ENCODE results near the gene LCN2.

LCN2 gene

DNA sequence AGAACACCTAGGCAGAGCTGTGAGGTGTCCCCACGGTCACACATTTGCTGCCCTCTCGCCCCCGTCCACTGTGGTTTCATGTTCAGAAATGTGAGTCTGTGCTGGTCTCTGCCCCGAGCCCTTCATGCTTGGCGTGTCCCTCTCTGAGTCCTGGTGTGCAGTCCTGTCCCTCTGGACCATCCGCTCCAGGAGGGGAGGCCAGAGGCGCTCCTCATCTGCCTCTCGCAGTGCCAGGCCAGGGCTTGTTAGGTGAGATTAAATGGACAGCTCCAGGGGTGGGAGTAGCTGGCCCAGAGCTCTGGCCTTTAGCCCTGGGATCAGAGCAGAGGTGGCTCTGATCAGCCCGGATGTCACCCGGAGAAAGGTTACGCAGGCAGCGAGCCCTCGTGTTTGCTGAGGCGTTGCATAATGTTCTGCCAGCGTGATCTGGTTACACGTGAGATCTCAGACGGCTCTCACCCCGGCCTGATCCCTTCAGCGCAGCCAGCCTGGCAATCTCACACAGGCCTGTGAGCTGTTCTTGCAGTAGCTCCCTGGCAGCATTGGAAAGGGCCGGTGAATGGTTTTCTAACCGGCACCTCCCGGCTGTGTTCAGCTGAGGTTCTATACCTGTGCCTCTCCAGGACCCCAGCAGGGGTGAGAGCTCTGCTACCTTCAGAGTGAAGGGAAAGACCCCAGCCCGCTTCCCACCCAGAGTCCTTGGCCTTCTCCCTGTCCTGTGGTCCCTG is 46.2 kb upstream of the LCN2 start:
- H3K4me3 ChIP-seq (replicated peaks; ENCODE audit: low read depth, low read length) = no peak overlapping the region
- no peak for TF ChIP-seq CTCF (IDR thresholded peaks at IDR 0.05; ENCODE audit: low read depth, low read length, missing control alignments)
- no peak for DNase-seq (ENCODE audit: extremely low read depth, low read depth)

GRCh38 chr9:128103589-128103962 is 45.7 kb upstream of the LCN2 start:
- DNase-seq (ENCODE audit: extremely low read depth, low read depth) = no peak
- TF ChIP-seq CTCF (IDR thresholded peaks at IDR 0.05; ENCODE audit: low read depth, low read length, missing control alignments) = no peak
- H3K4me3 ChIP-seq (replicated peaks; ENCODE audit: low read depth, low read length) = no peak overlapping the region

- no peak overlapping the region for H3K4me3 ChIP-seq (replicated peaks; ENCODE audit: low read depth, low read length)
- no peak for TF ChIP-seq CTCF (IDR thresholded peaks at IDR 0.05; ENCODE audit: low read depth, low read length, missing control alignments)
- no peak for DNase-seq (ENCODE audit: extremely low read depth, low read depth)
These were observed 45.1 kb upstream of the LCN2 start for GRCh38 chr9:128104171-128104618.

GRCh38 chr9:128105538-128106175 is 43.6 kb upstream of the LCN2 start:
- TF ChIP-seq CTCF (IDR thresholded peaks at IDR 0.05; ENCODE audit: low read depth, low read length, missing control alignments) = no peak
- no peak overlapping the region for H3K4me3 ChIP-seq (replicated peaks; ENCODE audit: low read depth, low read length)
- DNase-seq (ENCODE audit: extremely low read depth, low read depth) = no peak

GRCh38 chr9:128106181-128106939 is 42.9 kb upstream of the LCN2 start:
- TF ChIP-seq CTCF (IDR thresholded peaks at IDR 0.05; ENCODE audit: low read depth, low read length, missing control alignments) = no peak
- H3K4me3 ChIP-seq (replicated peaks; ENCODE audit: low read depth, low read length) = no peak overlapping the region
- no peak for DNase-seq (ENCODE audit: extremely low read depth, low read depth)

DNA sequence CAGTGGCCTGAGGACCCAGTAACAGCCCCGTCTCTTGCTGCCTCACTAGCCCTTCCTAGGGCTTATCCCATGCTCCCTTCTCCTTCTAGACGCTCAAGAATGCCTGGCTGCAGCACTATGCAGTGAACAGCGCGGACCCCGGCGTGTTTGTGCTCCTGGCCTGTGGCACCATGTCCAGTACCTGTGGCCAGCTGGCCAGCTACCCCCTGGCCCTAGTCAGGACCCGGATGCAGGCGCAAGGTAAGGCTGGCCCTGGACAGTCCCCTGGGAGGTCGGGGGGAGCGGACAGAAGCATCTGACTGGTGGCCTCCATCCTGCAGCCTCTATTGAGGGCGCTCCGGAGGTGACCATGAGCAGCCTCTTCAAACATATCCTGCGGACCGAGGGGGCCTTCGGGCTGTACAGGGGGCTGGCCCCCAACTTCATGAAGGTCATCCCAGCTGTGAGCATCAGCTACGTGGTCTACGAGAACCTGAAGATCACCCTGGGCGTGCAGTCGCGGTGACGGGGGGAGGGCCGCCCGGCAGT is 42.2 kb upstream of the LCN2 start:
- no peak for TF ChIP-seq CTCF (IDR thresholded peaks at IDR 0.05; ENCODE audit: low read depth, low read length, missing control alignments)
- DNase-seq (ENCODE audit: extremely low read depth, low read depth) = no peak
- H3K4me3 ChIP-seq (replicated peaks; ENCODE audit: low read depth, low read length) = no peak overlapping the region
